ENCODE results near the gene EFHD1.
"Not testable (repeated sequence)": the region's sequence is repeated elsewhere in the genome, so short reads cannot be mapped to it uniquely, and the experiment has no call there.

The EFHD1 gene

GRCh38 chr2:232621186-232621585 lies 12.2 kb upstream of the EFHD1 start:
- DNase-seq = no peak

GRCh38 chr2:232622563-232622962 lies 10.8 kb upstream of the EFHD1 start:
- no peak for DNase-seq

GRCh38 chr2:232623768-232624765 lies 9.3 kb upstream of the EFHD1 start:
- DNase-seq = no peak

GRCh38 chr2:232626584-232626983 lies 6.8 kb upstream of the EFHD1 start:
- DNase-seq = peak in 1 of 14 donors; percentile 15

- DNase-seq = peak in 12 of 14 donors; percentile 18 to 79 (median 54)
These were observed 4.8 kb upstream of the EFHD1 start for GRCh38 chr2:232628466-232629128.

GRCh38 chr2:232629129-232629475 lies 4.3 kb upstream of the EFHD1 start:
- no peak for DNase-seq

GRCh38 chr2:232632229-232632903 lies 1.0 kb upstream of the EFHD1 start:
- DNase-seq = no peak

- DNase-seq = peak in 13 of 14 donors; percentile 31 to 92 (median 84)
These were observed 446 bp upstream of the EFHD1 start for GRCh38 chr2:232632904-232633412.

- DNase-seq = peak in 4 of 14 donors; percentile 14 to 68 (median 42)
These were observed 1.1 kb downstream of the EFHD1 start for GRCh38 chr2:232634206-232635150.

- not testable (repeated sequence) for DNase-seq
These were observed 2.0 kb downstream of the EFHD1 start for GRCh38 chr2:232635376-232635775.

- DNase-seq = no peak
These were observed 2.4 kb downstream of the EFHD1 start for GRCh38 chr2:232635820-232636219.

GRCh38 chr2:232636788-232637420 lies 3.5 kb downstream of the EFHD1 start:
- DNase-seq = no peak

- DNase-seq = no peak
These were observed 4.6 kb downstream of the EFHD1 start for GRCh38 chr2:232637866-232638583.

- no peak for DNase-seq
These were observed 7.9 kb downstream of the EFHD1 start for GRCh38 chr2:232641153-232641848.

- no peak for DNase-seq
These were observed 9.7 kb downstream of the EFHD1 start for GRCh38 chr2:232643147-232643425.

- no peak for DNase-seq
These were observed 10.5 kb downstream of the EFHD1 start for GRCh38 chr2:232643813-232644347.

- DNase-seq = no peak
These were observed 11.7 kb downstream of the EFHD1 start for GRCh38 chr2:232645061-232645460.

- no peak for DNase-seq
These were observed 13.3 kb downstream of the EFHD1 start for GRCh38 chr2:232646726-232647125.

- no peak for DNase-seq
These were observed 13.9 kb downstream of the EFHD1 start for GRCh38 chr2:232647261-232647660.

GRCh38 chr2:232649033-232649432 lies 15.6 kb downstream of the EFHD1 start:
- no peak for DNase-seq

Measured in C1 segment of cervical spinal cord (tissue), 14 donors.